Fibroblast of lung (primary cell): ENCODE results near the gene MAP2K2. TPM values are rescaled to one million over a fixed set of nuclear protein-coding genes. Genes with fewer than 3 reads are reported as not detected.

Source experiments
- DNase-seq, 2 donors: peaks; one replicate each; pipeline versions ENCODE4 v3.0.0 to v3.0.0-alpha.2; 2010; ENCODE audit warnings: low read depth in 2 of 2
- H2AFZ ChIP-seq: 2 replicates; pipeline ENCODE4 v1.5.1; 2012; ENCODE audit warnings: low read length, control low read depth, inconsistent platforms
- H3K27ac ChIP-seq: 2 replicates; pipeline ENCODE4 v1.5.1; 2011; ENCODE audit warnings: low read length, control low read depth; ENCODE audit not compliant: insufficient read depth
- H3K27me3 ChIP-seq: 2 replicates; pipeline ENCODE4 v1.5.1; 2011; ENCODE audit warnings: mild to moderate bottlenecking, low read length; ENCODE audit not compliant: control insufficient read depth, insufficient read depth
- H3K36me3 ChIP-seq: 2 replicates; pipeline ENCODE4 v1.5.1; 2011; ENCODE audit warnings: low read length; ENCODE audit not compliant: control insufficient read depth, insufficient read depth
- H3K4me1 ChIP-seq: 2 replicates; pipeline ENCODE4 v1.5.1; 2011; ENCODE audit warnings: low read length; ENCODE audit not compliant: control insufficient read depth, insufficient read depth; ENCODE audit errors: extremely low read depth
- H3K4me2 ChIP-seq: 2 replicates; pipeline ENCODE4 v1.5.1; 2011; ENCODE audit warnings: low read length, control low read depth; ENCODE audit not compliant: insufficient read depth; ENCODE audit errors: extremely low read depth
- H3K4me3 ChIP-seq, 4 experiments: fragments of 200-600 bp in 1 of 4; sonication (generic) in 1 of 4; replicated peaks in 1 of 4; 2 replicates each; pipeline ENCODE4 v1.5.1; 2011 to 2016; ENCODE audit warnings: low read length in 4 of 4, low read depth in 3 of 4, mild to moderate bottlenecking in 3 of 4, control low read depth in 2 of 4, inconsistent platforms in 1 of 4, mixed read lengths in 1 of 4; ENCODE audit not compliant: insufficient read depth in 1 of 4; ENCODE audit errors: control extremely low read depth in 1 of 4
- H3K79me2 ChIP-seq: 2 replicates; pipeline ENCODE4 v1.5.1; 2012; ENCODE audit warnings: mild to moderate bottlenecking, low read length, inconsistent platforms; ENCODE audit not compliant: control insufficient read depth, insufficient read depth
- H3K9ac ChIP-seq: 2 replicates; pipeline ENCODE4 v1.5.1; 2011; ENCODE audit warnings: mild to moderate bottlenecking, low read length, control low read depth; ENCODE audit not compliant: insufficient read depth
- H3K9me3 ChIP-seq: 2 replicates; pipeline ENCODE4 v1.5.1; 2012; ENCODE audit warnings: low read depth, low read length; ENCODE audit not compliant: control insufficient read depth, insufficient read depth
- H4K20me1 ChIP-seq: 2 replicates; pipeline ENCODE4 v1.5.1; 2011; ENCODE audit warnings: low read length; ENCODE audit not compliant: control insufficient read depth, insufficient read depth; ENCODE audit errors: extremely low read depth
- EZH2 ChIP-seq: IDR thresholded peaks from 2 replicates; pipeline ENCODE4 v1.5.1; 2012; ENCODE audit warnings: low read length, control low read depth, mild to moderate bottlenecking; ENCODE audit errors: missing control alignments
- polyA plus RNA-seq, 2 donors: library from polyadenylated mRNA; depleted of rRNA in 1 of 2; stranded (reverse) in 1 of 2; unstranded in 1 of 2; fragments of >200 nt; gene quantifications; 2 replicates each; pipeline ENCODE4 v1.2.1, GENCODE V29; 2011 to 2012; ENCODE audit warnings: missing spikeins in 1 of 2
- total RNA-seq: library from RNA; depleted of rRNA; stranded (reverse); fragments of >200 nt; gene quantifications from 2 replicates; pipeline ENCODE4 v1.2.1, GENCODE V29; 2014
- TF ChIP-seq, protein P1 (sequence below), 2 donors: IDR thresholded peaks in 1 of 2; conservative IDR thresholded peaks in 1 of 2; 1 replicate in 1 of 2; 2 replicates in 1 of 2; pipeline ENCODE4 v1.5.1; 2011 to 2012; ENCODE audit warnings: low read length in 2 of 2, control low read depth in 1 of 2, inconsistent platforms in 1 of 2, low read depth in 1 of 2, mild to moderate bottlenecking in 1 of 2

MAP2K2 gene
- total and polyA plus RNA-seq, 2 donors (not counting 1 experiment from before 2014, with no cell fraction given): 61.6 to 159 TPM

DNA sequence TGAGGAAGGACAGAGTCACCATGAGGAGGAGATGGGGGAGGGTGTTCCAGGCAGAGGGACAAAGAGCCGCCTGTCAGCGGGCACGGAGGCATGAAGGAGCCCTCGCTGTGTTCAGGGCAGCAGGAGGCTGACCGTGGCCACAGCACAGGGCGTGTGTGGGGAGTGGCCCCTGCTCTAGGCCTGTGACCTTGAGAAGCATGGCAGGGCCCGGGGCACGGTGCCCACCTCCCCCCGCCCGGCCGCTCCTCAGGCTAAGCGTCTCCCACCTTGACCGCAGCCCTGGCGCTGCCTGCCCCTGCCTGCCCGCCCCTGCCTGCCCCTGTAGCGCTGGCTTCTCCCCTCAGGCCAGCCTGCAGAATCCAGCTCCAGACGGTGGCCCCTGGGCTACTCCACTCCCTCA lies 11.6 kb downstream of the MAP2K2 start:
- H3K9me3 ChIP-seq: no peaks in the 10 kb centered on the region
- H3K27ac ChIP-seq: no peak overlapping the region
- no peak overlapping the region for H3K4me3 ChIP-seq
- H3K36me3 ChIP-seq: peaks cover 48% of the 10 kb centered on the region
- H3K9ac ChIP-seq: no peak overlapping the region
- TF ChIP-seq, protein P1, sequence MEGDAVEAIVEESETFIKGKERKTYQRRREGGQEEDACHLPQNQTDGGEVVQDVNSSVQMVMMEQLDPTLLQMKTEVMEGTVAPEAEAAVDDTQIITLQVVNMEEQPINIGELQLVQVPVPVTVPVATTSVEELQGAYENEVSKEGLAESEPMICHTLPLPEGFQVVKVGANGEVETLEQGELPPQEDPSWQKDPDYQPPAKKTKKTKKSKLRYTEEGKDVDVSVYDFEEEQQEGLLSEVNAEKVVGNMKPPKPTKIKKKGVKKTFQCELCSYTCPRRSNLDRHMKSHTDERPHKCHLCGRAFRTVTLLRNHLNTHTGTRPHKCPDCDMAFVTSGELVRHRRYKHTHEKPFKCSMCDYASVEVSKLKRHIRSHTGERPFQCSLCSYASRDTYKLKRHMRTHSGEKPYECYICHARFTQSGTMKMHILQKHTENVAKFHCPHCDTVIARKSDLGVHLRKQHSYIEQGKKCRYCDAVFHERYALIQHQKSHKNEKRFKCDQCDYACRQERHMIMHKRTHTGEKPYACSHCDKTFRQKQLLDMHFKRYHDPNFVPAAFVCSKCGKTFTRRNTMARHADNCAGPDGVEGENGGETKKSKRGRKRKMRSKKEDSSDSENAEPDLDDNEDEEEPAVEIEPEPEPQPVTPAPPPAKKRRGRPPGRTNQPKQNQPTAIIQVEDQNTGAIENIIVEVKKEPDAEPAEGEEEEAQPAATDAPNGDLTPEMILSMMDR (conservative IDR thresholded peaks at IDR 0.05 in 1 of 2, IDR thresholded peaks at IDR 0.05 in 1 of 2; ENCODE audit: low read depth in 1 of 2, low read length in 2 of 2): no peak
- no peak for TF ChIP-seq EZH2
- no peak overlapping the region for H3K4me2 ChIP-seq
- no peaks in the 10 kb centered on the region for H3K27me3 ChIP-seq
- no peak overlapping the region for H2AFZ ChIP-seq
- no peak for DNase-seq
- H4K20me1 ChIP-seq: no peaks in the 10 kb centered on the region
- peaks cover 5% of the 10 kb centered on the region for H3K79me2 ChIP-seq
- H3K4me1 ChIP-seq: peaks cover 3% of the 10 kb centered on the region

DNA sequence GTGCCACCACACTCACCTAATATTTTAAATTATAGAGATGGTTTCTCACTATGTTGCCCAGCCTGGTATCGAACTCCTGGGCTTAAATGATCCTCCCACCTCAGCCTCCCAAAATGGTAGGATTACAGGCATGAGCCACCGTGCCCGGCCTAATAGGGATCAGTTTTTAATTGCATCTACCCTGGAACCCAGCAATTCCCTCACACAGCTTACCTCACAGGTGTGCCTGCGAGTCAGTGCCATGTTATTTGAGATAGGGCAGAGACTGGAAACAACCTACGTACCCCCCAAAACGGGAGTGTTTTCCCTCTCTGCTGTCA lies 14.3 kb downstream of the MAP2K2 start:
- peaks cover 41% of the 10 kb centered on the region for H3K36me3 ChIP-seq
- no peak overlapping the region for H2AFZ ChIP-seq
- no peak for TF ChIP-seq EZH2
- TF ChIP-seq, protein P1 (conservative IDR thresholded peaks at IDR 0.05 in 1 of 2, IDR thresholded peaks at IDR 0.05 in 1 of 2; ENCODE audit: low read depth in 1 of 2, low read length in 2 of 2): no peak
- DNase-seq: no peak
- H3K9me3 ChIP-seq: no peaks in the 10 kb centered on the region
- H3K79me2 ChIP-seq: peaks cover 1% of the 10 kb centered on the region
- H3K27me3 ChIP-seq: no peaks in the 10 kb centered on the region
- H3K9ac ChIP-seq: no peak overlapping the region
- no peak overlapping the region for H3K4me2 ChIP-seq
- no peak overlapping the region for H3K27ac ChIP-seq
- no peaks in the 10 kb centered on the region for H4K20me1 ChIP-seq
- H3K4me3 ChIP-seq: no peak overlapping the region
- H3K4me1 ChIP-seq: peaks cover 3% of the 10 kb centered on the region

DNA sequence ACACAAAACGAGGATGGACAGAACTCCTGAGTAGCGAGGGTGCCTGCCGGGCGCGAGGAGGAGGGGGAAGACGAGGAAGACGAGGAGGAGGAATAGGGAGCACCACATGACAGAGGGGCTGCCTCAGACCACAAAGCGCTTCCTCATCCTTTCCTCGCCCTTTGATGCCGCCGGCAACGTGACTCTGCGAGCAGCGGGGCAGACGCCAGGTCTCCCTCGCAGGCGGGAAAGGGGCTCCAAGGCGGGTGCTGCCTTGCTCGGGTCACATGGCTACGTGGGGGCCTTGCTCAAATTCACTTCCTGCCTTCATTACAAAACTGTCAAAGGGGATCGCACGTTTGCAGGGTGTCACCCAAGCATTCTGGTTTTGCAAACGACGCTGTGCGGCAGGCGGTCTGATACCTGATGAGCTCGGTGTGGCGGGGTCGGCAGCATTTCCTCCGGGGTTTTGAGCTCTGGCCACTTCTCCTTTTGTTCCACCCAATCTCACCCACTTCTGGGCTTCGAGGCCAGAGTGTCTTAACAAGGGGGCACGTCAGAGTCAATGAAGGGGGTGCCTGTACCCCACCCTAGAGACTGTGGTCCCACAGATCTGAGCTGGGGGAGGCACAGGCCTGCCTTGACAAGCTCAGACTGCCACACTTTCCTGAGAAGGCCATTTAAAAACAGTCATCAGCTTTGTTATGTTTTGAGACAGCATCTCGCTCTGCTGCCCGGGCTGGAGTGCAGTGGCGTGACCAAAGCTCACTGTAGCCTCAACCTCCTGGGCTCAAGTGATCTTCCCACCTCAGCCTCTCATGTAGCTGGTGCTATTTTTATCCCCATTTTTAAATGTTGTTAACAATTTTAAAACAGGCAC lies 14.9 kb downstream of the MAP2K2 start:
- peaks cover 40% of the 10 kb centered on the region for H3K36me3 ChIP-seq
- H4K20me1 ChIP-seq: no peaks in the 10 kb centered on the region
- H3K9ac ChIP-seq: no peak overlapping the region
- peaks cover 6% of the 10 kb centered on the region for H3K4me1 ChIP-seq
- H3K4me3 ChIP-seq: no peak overlapping the region
- no peaks in the 10 kb centered on the region for H3K79me2 ChIP-seq
- H3K27me3 ChIP-seq: no peaks in the 10 kb centered on the region
- no peak overlapping the region for H3K27ac ChIP-seq
- TF ChIP-seq EZH2: no peak
- TF ChIP-seq, protein P1 (conservative IDR thresholded peaks at IDR 0.05 in 1 of 2, IDR thresholded peaks at IDR 0.05 in 1 of 2; ENCODE audit: low read depth in 1 of 2, low read length in 2 of 2): no peak
- H2AFZ ChIP-seq: no peak overlapping the region
- DNase-seq: no peak
- H3K4me2 ChIP-seq: no peak overlapping the region
- H3K9me3 ChIP-seq: no peaks in the 10 kb centered on the region
